Nephron (organoid): Measurements from ENCODE around the gene NGF.

Experiments
- H3K27ac Mint-ChIP-seq, 3 experiments: 2 replicates each; pipeline ENCODE4 v1.8.0; 2020; ENCODE audit warnings: mixed read lengths in 3 of 3, mild to moderate bottlenecking in 2 of 3, moderate library complexity in 1 of 3
- H3K27me3 Mint-ChIP-seq: 2 replicates; pipeline ENCODE4 v1.8.0; 2021; ENCODE audit warnings: low read depth, mild to moderate bottlenecking, moderate library complexity, mixed read lengths
- H3K36me3 Mint-ChIP-seq: 2 replicates; pipeline ENCODE4 v1.8.0; 2020; ENCODE audit warnings: low read depth, mixed read lengths
- H3K4me1 Mint-ChIP-seq: 2 replicates; pipeline ENCODE4 v1.8.0; 2020; ENCODE audit warnings: mixed read lengths
- H3K4me3 Mint-ChIP-seq, 3 experiments: 2 replicates each; pipeline ENCODE4 v1.8.0; 2020; ENCODE audit warnings: mild to moderate bottlenecking in 3 of 3, mixed read lengths in 3 of 3, moderate library complexity in 2 of 3
- H3K9me3 Mint-ChIP-seq: 2 replicates; pipeline ENCODE4 v1.8.0; 2020; ENCODE audit warnings: mixed read lengths
- TF ChIP-seq, protein P1 (sequence below), 3 experiments: fragments of 200-600 bp; sonication (generic); IDR thresholded peaks; one replicate each; pipeline ENCODE4 v1.5.0; 2021; ENCODE audit warnings: antibody characterized with exemption in 3 of 3; ENCODE audit not compliant: unreplicated experiment in 3 of 3

Gene NGF

DNA sequence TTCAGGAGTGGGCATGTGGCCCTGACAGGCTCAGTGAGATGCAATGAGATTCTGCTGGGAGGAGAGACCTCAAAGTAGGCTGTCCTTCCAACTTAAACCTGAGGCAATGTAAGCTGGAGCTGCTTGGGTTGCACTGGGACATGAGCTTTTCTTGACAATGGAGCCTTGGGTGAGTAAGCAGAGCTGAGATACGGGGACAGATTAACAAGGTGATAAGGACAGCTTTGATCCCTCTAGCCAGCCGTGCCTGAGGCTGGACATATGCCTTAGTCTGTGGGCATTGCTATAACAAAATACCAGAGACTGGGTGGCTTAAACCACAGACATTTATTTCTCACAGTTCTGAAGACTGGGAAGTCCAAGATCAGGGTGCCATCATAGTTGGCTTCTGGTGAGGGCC, 18.3 kb upstream of the NGF start:
- H3K27ac Mint-ChIP-seq = no peak overlapping the region
- H3K4me1 Mint-ChIP-seq = peaks cover 15% of the 10 kb centered on the region
- H3K36me3 Mint-ChIP-seq = peaks cover 9% of the 10 kb centered on the region
- H3K27me3 Mint-ChIP-seq = peaks cover 20% of the 10 kb centered on the region
- no peak overlapping the region for H3K4me3 Mint-ChIP-seq
- TF ChIP-seq, protein P1, sequence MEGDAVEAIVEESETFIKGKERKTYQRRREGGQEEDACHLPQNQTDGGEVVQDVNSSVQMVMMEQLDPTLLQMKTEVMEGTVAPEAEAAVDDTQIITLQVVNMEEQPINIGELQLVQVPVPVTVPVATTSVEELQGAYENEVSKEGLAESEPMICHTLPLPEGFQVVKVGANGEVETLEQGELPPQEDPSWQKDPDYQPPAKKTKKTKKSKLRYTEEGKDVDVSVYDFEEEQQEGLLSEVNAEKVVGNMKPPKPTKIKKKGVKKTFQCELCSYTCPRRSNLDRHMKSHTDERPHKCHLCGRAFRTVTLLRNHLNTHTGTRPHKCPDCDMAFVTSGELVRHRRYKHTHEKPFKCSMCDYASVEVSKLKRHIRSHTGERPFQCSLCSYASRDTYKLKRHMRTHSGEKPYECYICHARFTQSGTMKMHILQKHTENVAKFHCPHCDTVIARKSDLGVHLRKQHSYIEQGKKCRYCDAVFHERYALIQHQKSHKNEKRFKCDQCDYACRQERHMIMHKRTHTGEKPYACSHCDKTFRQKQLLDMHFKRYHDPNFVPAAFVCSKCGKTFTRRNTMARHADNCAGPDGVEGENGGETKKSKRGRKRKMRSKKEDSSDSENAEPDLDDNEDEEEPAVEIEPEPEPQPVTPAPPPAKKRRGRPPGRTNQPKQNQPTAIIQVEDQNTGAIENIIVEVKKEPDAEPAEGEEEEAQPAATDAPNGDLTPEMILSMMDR (IDR thresholded peaks at IDR 0.05; ENCODE audit: unreplicated experiment in 3 of 3) = no peak
- H3K9me3 Mint-ChIP-seq = peaks cover 14% of the 10 kb centered on the region

DNA sequence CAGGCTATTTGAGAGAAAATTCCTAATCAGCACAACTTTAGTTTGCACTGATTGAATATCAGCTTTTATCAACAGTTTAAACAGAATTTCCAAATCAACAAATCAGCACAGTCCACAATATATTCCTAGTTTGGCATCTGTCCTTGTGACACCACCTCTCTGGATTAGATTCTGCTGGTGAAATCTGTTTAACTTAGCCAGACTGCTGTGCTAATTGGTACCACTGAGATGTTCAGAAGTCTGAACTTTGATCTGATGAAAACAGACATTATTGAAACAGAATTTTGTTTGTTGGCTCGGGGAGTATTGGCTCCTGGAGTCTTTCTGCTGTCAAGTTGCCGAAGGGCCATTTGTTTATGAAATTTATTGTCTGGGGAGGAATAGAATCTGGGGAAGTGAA, 17.0 kb upstream of the NGF start:
- peaks cover 22% of the 10 kb centered on the region for H3K27me3 Mint-ChIP-seq
- peaks cover 15% of the 10 kb centered on the region for H3K4me1 Mint-ChIP-seq
- H3K36me3 Mint-ChIP-seq = peaks cover 4% of the 10 kb centered on the region
- TF ChIP-seq, protein P1 (IDR thresholded peaks at IDR 0.05; ENCODE audit: unreplicated experiment in 3 of 3) = no peak
- no peak overlapping the region for H3K4me3 Mint-ChIP-seq
- H3K27ac Mint-ChIP-seq = peak overlapping the region in 2 of 3 experiments; percentile 17 to 58
- H3K9me3 Mint-ChIP-seq = peaks cover 8% of the 10 kb centered on the region

DNA sequence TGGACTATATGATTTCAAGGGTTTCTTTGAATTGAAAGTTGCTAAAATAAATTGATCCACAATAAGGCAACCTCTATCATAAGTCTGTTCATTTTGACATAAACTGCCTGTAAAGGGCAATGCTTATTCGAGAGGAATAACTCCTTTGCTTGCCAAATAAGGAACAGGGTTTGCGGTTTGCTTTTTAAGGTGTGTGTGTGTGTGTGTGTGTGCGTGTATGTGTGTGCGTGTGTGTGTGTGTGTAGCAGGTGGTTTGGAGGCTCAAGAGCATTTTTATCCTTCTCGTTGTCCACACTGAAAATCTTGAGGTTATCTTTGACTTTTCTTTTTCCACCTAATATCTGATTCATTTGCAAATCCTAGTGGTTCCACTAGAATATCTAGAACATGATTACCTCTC, 13.1 kb upstream of the NGF start:
- Mint-ChIP-seq H3K27me3 (peaks cover 31% of the 10 kb centered on the region), H3K9me3 (no peaks in the 10 kb centered on the region), H3K4me1 (peaks cover 15% of the 10 kb centered on the region), H3K4me3 (no peak overlapping the region), H3K36me3 (no peaks in the 10 kb centered on the region), H3K27ac (no peak overlapping the region)
- TF ChIP-seq, protein P1 (IDR thresholded peaks at IDR 0.05; ENCODE audit: unreplicated experiment in 3 of 3) = no peak

DNA sequence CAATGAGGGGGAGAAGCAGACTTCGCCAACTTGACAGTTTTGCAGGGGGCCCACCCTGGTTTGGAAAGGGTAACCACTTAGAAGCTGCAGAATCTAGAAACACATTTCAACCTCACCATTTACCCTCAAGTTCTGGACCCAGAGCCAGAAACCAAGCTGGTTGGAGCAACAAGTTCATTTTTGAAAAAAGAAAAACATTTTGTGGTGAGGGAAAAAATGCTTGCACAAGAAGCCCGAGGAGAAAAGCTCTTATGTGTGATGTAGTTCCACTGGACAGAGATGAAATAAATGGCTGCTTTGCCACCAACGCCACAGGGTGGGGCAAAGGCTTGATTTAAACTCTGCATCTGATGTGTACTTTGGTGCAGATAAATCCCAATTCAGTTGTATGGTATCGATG, 10.6 kb upstream of the NGF start:
- Mint-ChIP-seq H3K9me3 (no peaks in the 10 kb centered on the region), H3K4me1 (no peaks in the 10 kb centered on the region), H3K36me3 (no peaks in the 10 kb centered on the region), H3K27ac (no peak overlapping the region), H3K4me3 (no peak overlapping the region), H3K27me3 (peaks cover 41% of the 10 kb centered on the region)
- TF ChIP-seq, protein P1 (IDR thresholded peaks at IDR 0.05; ENCODE audit: unreplicated experiment in 3 of 3) = no peak

DNA sequence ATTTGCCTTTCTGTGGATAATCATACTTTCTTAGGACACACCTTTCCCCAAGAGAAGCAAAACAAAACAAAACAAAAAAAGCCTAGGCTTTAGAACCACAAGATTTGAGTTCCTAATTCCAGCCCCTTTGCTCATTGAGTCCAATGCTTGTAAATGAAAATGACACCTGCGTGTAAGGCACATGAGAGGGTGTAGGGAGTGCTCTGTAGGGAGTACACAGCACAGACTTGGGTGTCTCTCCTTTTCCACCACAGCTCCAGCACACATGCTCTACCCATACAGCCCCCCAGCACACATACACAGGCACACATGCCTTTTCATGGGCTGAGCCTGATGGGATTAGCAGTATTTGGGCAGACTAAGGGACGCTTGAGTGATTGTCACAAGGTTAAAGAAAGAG, 9.2 kb upstream of the NGF start:
- H3K27ac Mint-ChIP-seq = no peak overlapping the region
- H3K27me3 Mint-ChIP-seq = peaks cover 35% of the 10 kb centered on the region
- H3K9me3 Mint-ChIP-seq = no peaks in the 10 kb centered on the region
- H3K4me3 Mint-ChIP-seq = no peak overlapping the region
- TF ChIP-seq, protein P1 (IDR thresholded peaks at IDR 0.05; ENCODE audit: unreplicated experiment in 3 of 3) = no peak
- H3K4me1 Mint-ChIP-seq = no peaks in the 10 kb centered on the region
- H3K36me3 Mint-ChIP-seq = no peaks in the 10 kb centered on the region

DNA sequence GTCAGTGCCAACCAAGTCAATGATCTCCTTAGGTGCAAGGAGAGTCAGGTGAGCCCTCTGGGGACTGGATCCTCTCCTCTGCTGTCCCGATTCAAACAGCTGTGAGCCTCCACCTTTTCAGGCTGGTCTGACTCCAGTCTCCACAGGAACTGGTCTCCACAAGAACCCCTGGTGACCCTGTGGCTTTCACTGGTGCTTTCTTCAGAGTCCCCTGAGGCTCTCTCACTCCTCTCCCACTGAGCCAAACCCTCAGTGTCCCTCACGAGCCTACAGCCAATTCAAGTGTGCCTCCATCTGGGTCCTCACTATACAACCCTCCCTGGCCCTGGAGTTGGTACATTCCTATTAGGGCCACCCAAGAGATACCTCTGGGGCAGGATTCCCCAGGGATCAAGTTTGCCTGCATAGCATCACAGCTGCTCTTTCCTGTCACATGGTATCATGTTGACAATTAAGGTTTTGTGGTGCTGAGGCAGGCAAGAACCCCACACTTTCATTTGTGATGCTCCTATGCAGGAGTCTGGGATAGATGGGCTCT, 5.2 kb upstream of the NGF start:
- H3K27ac Mint-ChIP-seq = no peak overlapping the region
- H3K36me3 Mint-ChIP-seq = no peaks in the 10 kb centered on the region
- H3K4me1 Mint-ChIP-seq = no peaks in the 10 kb centered on the region
- TF ChIP-seq, protein P1 (IDR thresholded peaks at IDR 0.05; ENCODE audit: unreplicated experiment in 3 of 3) = no peak
- H3K27me3 Mint-ChIP-seq = peaks cover 64% of the 10 kb centered on the region
- H3K4me3 Mint-ChIP-seq = no peak overlapping the region
- H3K9me3 Mint-ChIP-seq = no peaks in the 10 kb centered on the region
